OCI-LY7 (cell line): ENCODE data around the gene CHCHD10.

Source experiments
- EZH2phosphoT487 ChIP-seq: fragments of 200-600 bp; sonication (generic); IDR thresholded peaks from 2 replicates; pipeline ENCODE4 v1.6.1; 2018; ENCODE audit warnings: low read depth, borderline replicate concordance, mild to moderate bottlenecking, mixed run types, antibody characterized with exemption, low read length, moderate library complexity, mixed read lengths
- TF ChIP-seq, protein P1 (sequence below): fragments of 200-600 bp; sonication (generic); conservative IDR thresholded peaks from 2 replicates; pipeline ENCODE4 v1.5.1; 2014; ENCODE audit warnings: mild to moderate bottlenecking, antibody characterized with exemption, low read length, moderate library complexity, mixed read lengths

DNA sequence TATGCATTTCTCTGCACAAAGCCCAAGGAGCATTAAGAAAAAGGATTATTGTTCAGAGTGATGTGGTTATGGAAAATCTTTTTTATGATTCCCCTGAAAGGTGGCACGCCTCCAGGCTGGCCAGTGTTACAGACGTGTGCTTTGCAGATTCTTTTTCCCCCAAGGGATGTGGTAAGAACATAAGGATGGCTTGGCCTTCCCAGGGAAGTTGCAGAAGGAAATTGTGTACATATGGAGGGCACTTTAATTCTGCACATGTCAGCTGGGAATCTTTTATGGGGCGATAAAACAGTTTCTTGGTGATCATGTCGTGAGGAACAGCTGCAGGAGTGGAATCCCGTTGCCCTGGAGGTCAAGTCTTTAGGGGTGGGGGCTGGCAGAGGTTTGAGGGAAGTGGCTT is 28.7 kb upstream of the CHCHD10 start:
- TF ChIP-seq, protein P1, sequence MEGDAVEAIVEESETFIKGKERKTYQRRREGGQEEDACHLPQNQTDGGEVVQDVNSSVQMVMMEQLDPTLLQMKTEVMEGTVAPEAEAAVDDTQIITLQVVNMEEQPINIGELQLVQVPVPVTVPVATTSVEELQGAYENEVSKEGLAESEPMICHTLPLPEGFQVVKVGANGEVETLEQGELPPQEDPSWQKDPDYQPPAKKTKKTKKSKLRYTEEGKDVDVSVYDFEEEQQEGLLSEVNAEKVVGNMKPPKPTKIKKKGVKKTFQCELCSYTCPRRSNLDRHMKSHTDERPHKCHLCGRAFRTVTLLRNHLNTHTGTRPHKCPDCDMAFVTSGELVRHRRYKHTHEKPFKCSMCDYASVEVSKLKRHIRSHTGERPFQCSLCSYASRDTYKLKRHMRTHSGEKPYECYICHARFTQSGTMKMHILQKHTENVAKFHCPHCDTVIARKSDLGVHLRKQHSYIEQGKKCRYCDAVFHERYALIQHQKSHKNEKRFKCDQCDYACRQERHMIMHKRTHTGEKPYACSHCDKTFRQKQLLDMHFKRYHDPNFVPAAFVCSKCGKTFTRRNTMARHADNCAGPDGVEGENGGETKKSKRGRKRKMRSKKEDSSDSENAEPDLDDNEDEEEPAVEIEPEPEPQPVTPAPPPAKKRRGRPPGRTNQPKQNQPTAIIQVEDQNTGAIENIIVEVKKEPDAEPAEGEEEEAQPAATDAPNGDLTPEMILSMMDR: no peak
- no peak for TF ChIP-seq EZH2phosphoT487
